ENCODE data around the gene ANKRD2.

DNA sequence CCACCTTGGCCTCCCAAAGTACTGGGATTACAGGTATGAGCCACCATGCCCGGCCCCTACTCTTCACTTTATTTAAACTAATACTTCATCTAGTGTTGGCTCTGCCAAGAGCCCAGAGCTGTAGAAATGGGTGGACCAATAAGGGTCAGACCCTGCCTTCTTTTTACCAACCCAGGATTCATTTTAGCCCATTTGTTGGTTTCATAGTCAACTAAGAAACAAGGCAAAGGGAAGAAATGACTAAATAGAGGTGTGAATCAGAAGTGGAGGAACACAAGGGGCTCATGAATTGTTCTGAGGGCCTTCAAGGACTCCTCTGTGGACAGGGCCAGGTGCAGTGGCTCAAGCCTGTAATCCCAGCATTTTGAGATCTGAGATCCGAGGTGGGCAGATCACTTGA lies 1.1 kb downstream of the ANKRD2 start:
- TF ChIP-seq EZH2 (IDR thresholded peaks at IDR 0.05; ENCODE audit: insufficient read depth, poor library complexity, severe bottlenecking), result no peak
- TF ChIP-seq EZH2phosphoT487 (IDR thresholded peaks at IDR 0.05; ENCODE audit: insufficient read depth, low read depth), result no peak

Measured in GM23248 (cell line).